Measurements from ENCODE around the gene ATP1A2. TPM values are rescaled to one million over a fixed set of nuclear protein-coding genes. Genes with fewer than 3 reads are reported as not detected.

Gene ATP1A2
- polyA plus RNA-seq, 6 donors from 2014 or later: not detected

DNA sequence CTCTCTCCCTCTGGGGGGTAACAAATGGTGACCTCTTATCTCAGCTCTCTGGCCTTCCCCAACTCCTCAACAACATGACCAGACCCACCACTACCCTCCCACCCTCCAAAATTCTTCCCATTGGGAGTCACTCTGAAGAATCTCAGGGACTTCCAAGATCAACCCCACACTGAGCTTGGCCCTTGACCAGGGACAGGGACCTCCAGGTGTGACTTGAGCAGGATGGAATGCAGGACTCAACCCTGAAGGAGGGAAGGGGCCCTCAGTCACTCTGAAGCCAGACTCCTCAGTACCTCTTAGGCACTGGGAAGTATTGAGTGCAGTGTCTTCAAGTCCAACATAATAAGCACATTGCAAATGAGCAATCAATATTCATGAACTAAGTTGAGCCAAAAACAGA lies 76.7 kb downstream of the ATP1A2 start:
- H3K27me3 Mint-ChIP-seq: peaks cover 0 to 12% (median 0%) of the 10 kb centered on the region in 3 donors
- H3K4me1 Mint-ChIP-seq: peaks cover 0 to 3% (median 0%) of the 10 kb centered on the region in 3 donors
- H3K27ac Mint-ChIP-seq: peak overlapping the region in 2 of 6 donors; percentile 34 to 47
- ATAC-seq (ENCODE audit: low read depth in 2 of 2): no peak
- H3K36me3 Mint-ChIP-seq: no peaks in the 10 kb centered on the region
- DNase-seq: no peak
- peak overlapping the region in 1 of 8 donors; percentile 41 for H3K4me3 Mint-ChIP-seq
- no peaks in the 10 kb centered on the region for H3K9me3 Mint-ChIP-seq

Other genes starting within 250 kb of the ATP1A2 start
- gene CFAP45, start 215.6 kb upstream of the ATP1A2 start, polyA plus RNA-seq (ENCODE audit: low read depth in 6 of 6): under 1 TPM in 5 of 6 donors, not detected in 1; 0.29 to 0.93 (median 0.41) TPM
- 1,000 to 10,000 TPM; 1,235 to 1,676 (median 1,380) TPM for gene TAGLN2, start 190.3 kb upstream of the ATP1A2 start, polyA plus RNA-seq (ENCODE audit: low read depth in 6 of 6)
- under 1 TPM in 4 of 6 donors, not detected in 2; 0.16 to 0.97 (median 0.41) TPM for gene IGSF9, start 170.1 kb upstream of the ATP1A2 start, polyA plus RNA-seq (ENCODE audit: low read depth in 6 of 6)
- not detected for gene SLAMF9, start 161.5 kb upstream of the ATP1A2 start, polyA plus RNA-seq (ENCODE audit: low read depth in 6 of 6)
- 1 to 10 TPM in 5 of 6 donors, under 1 TPM in 1; 0.98 to 2.0 (median 1.5) TPM for gene PIGM, start 83.8 kb upstream of the ATP1A2 start, polyA plus RNA-seq (ENCODE audit: low read depth in 6 of 6)
- not detected for gene KCNJ10, start 45.6 kb upstream of the ATP1A2 start, polyA plus RNA-seq (ENCODE audit: low read depth in 6 of 6)
- gene KCNJ9, start 34.2 kb upstream of the ATP1A2 start, polyA plus RNA-seq (ENCODE audit: low read depth in 6 of 6): under 1 TPM in 1 of 6 donors, not detected in 5; 0.08 TPM
- gene IGSF8, start 17.1 kb upstream of the ATP1A2 start, polyA plus RNA-seq (ENCODE audit: low read depth in 6 of 6): 10 to 100 TPM; 33.6 to 53.1 (median 47.7) TPM
- gene ATP1A4, start 35.8 kb downstream of the ATP1A2 start, polyA plus RNA-seq (ENCODE audit: low read depth in 6 of 6): not detected
- not detected for gene CASQ1, start 74.8 kb downstream of the ATP1A2 start, polyA plus RNA-seq (ENCODE audit: low read depth in 6 of 6)
- 10 to 100 TPM; 11.2 to 21.6 (median 14.4) TPM for gene PEA15, start 89.6 kb downstream of the ATP1A2 start, polyA plus RNA-seq (ENCODE audit: low read depth in 6 of 6)
- 10 to 100 TPM; 39.1 to 61.5 (median 54.3) TPM for gene DCAF8, start 146.8 kb downstream of the ATP1A2 start, polyA plus RNA-seq (ENCODE audit: low read depth in 6 of 6)
- 100 to 1,000 TPM in 1 of 6 donors, 10 to 100 TPM in 5; 49.2 to 108 (median 57.9) TPM for gene PEX19, start 169.4 kb downstream of the ATP1A2 start, polyA plus RNA-seq (ENCODE audit: low read depth in 6 of 6)
- 100 to 1,000 TPM; 107 to 130 (median 119) TPM for gene COPA, start 227.5 kb downstream of the ATP1A2 start, polyA plus RNA-seq (ENCODE audit: low read depth in 6 of 6)
- 100 to 1,000 TPM in 1 of 6 donors, 10 to 100 TPM in 5; 81.1 to 182 (median 89.3) TPM for gene NCSTN, start 227.6 kb downstream of the ATP1A2 start, polyA plus RNA-seq (ENCODE audit: low read depth in 6 of 6)

Data from naive B cell (primary cell).